ENCODE results near the gene PRKN.
A peak's percentile ranks its signal among the peaks of the same experiment; 100 is the strongest.

The PRKN gene

DNA sequence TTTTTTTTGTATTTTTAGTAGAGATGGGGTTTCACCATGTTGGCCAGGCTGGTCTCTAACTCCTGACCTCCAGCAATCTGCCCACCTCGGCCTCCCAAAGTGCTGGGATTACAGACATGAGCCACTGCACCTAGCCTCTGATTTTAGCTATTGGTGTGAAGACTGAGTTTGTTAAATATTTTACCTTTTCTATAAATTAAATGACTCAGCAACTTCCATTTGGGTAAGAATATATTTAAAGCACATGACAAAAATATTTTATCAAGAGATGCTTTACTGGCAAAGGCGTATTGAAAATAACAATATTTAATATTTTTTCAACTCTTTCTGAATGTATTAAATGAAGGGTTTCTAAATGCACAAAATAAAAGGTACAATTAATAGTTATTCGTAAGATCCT is 1295.0 kb downstream of the PRKN start:
- DNase-seq (ENCODE audit: low read depth, low spot score), result no peak
- no peak overlapping the region for H3K4me3 ChIP-seq (ENCODE audit: low read depth, low read length)
- in situ Hi-C loops (cut with HindIII; ENCODE audit: low sequenced_read_pairs), result no loop called here
- TF ChIP-seq, protein P1, sequence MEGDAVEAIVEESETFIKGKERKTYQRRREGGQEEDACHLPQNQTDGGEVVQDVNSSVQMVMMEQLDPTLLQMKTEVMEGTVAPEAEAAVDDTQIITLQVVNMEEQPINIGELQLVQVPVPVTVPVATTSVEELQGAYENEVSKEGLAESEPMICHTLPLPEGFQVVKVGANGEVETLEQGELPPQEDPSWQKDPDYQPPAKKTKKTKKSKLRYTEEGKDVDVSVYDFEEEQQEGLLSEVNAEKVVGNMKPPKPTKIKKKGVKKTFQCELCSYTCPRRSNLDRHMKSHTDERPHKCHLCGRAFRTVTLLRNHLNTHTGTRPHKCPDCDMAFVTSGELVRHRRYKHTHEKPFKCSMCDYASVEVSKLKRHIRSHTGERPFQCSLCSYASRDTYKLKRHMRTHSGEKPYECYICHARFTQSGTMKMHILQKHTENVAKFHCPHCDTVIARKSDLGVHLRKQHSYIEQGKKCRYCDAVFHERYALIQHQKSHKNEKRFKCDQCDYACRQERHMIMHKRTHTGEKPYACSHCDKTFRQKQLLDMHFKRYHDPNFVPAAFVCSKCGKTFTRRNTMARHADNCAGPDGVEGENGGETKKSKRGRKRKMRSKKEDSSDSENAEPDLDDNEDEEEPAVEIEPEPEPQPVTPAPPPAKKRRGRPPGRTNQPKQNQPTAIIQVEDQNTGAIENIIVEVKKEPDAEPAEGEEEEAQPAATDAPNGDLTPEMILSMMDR (IDR thresholded peaks at IDR 0.05; ENCODE audit: low read depth, low read length), result no peak

DNA sequence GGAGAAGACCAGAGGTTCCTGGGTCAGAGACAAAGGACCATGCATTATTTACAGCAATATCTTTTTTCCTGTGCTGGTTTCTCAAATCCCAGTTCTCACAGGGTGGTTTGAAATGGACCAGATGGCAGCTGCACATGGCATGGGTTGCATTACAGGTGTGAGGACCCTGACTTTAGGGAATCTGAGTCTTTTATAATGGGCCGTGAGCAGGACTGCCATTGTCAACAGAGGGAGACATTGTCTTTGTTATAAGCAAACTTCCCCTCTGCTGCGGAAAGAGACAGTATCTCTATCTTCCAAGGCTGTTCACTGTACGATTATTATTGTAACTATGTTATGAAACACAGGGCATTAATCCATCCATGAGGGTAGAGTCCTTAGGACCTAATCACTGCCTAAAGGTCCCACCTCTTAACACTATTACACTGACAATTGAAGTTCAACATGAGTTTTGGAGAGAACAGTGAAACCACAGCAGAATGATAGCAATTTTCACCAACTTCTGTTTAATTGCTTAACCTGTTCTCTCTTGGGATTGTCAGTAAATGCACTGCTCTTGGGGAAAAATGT is 1297.6 kb downstream of the PRKN start:
- no peak for DNase-seq (ENCODE audit: low read depth, low spot score)
- in situ Hi-C loops (cut with HindIII; ENCODE audit: low sequenced_read_pairs), result no loop called here
- H3K4me3 ChIP-seq (ENCODE audit: low read depth, low read length), result no peak overlapping the region
- TF ChIP-seq, protein P1 (IDR thresholded peaks at IDR 0.05; ENCODE audit: low read depth, low read length), result peak; percentile 40

DNA sequence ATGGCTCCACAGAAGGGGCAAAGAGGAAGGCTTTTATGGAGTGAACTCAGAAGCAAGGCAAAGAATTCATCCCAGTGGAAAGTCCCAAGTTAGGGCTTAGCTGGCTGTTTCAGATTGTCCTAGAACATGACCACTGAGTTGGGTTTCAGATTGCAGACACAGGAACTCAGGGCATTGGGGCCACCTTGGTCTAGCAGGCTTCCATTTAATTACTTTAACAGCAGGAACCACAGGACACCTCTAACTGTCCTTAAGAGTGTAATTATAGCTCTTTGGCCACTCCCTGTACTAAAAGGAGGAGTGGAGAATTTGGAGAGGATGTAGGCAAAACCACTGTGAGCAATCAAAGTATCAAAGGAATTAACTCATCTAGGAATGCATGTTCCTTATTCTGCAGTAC is 1303.1 kb downstream of the PRKN start:
- no peak for DNase-seq (ENCODE audit: low read depth, low spot score)
- in situ Hi-C loops (cut with HindIII; ENCODE audit: low sequenced_read_pairs), result no loop called here
- TF ChIP-seq, protein P1 (IDR thresholded peaks at IDR 0.05; ENCODE audit: low read depth, low read length), result no peak
- no peak overlapping the region for H3K4me3 ChIP-seq (ENCODE audit: low read depth, low read length)

DNA sequence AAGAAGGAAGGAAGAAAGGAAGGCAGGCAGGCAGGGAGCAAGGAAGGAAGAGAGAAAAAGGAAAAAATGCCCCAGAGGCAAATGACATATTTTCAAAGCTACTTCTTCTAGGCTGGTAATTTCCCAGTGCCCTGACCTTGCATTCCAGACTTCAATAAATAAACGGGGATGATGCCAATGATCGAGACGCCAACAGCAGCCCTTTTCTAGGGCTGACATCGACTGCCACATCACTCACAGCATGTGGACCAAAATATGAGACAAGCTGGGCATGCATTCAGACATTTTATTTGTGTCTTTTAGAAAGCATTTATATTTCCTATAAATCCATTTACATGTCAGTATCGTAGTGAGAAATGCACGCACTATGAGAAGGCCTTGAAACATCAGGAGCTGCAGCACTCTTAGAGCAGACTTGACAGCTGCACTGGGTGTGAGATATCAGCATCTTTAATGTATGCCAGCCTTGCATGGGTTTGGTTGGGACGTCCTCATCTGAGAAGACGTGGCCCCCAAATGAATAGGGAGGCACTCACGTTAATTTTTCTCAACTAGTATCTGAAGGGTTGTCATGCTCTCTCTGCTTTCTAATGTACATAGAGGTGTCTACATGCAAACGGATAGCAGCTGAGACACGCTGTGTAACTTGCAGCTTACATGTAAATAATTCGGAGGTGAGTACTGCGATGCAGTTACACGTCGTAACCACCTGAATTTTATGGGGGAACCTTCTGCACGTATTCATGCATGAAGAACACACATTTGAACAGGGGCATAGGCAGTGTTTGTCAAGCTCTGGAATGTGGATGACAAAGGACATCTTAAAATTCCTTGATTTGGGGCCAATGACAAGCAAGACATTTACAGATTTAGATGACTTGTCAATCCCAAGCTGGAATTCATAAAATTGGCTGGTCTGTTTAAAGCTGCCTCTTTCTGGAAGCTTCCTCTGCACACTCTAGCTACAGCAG is 1304.6 kb downstream of the PRKN start:
- in situ Hi-C loops (cut with HindIII; ENCODE audit: low sequenced_read_pairs), result no loop called here
- TF ChIP-seq, protein P1 (IDR thresholded peaks at IDR 0.05; ENCODE audit: low read depth, low read length), result no peak
- H3K4me3 ChIP-seq (ENCODE audit: low read depth, low read length), result no peak overlapping the region
- no peak for DNase-seq (ENCODE audit: low read depth, low spot score)

DNA sequence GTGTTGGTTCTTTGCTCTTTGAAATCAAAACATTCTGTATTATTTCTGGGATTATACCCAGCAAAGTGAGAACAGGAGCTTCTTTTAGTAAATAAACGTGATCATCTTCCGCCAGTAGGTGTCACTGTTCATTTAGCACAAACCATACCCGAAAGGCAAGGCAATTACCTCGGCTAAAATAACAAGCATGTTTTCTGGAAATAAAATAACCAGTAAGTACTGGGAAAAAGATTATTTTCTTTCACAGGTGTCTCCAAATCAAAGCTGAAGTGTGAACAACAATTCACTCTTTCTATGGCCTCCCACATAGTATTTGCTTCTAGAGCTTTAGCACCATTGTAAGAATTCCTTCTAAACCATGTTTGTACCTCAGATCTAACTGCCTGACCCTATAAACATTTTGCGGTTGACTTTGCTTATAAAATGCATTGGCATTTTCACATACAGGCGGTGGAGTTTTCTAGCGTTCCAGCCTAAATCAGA is 1309.1 kb downstream of the PRKN start:
- in situ Hi-C loops (cut with HindIII; ENCODE audit: low sequenced_read_pairs), result no loop called here
- TF ChIP-seq, protein P1 (IDR thresholded peaks at IDR 0.05; ENCODE audit: low read depth, low read length), result peak; percentile 59
- peak; percentile 95 for DNase-seq (ENCODE audit: low read depth, low spot score)
- H3K4me3 ChIP-seq (ENCODE audit: low read depth, low read length), result no peak overlapping the region

DNA sequence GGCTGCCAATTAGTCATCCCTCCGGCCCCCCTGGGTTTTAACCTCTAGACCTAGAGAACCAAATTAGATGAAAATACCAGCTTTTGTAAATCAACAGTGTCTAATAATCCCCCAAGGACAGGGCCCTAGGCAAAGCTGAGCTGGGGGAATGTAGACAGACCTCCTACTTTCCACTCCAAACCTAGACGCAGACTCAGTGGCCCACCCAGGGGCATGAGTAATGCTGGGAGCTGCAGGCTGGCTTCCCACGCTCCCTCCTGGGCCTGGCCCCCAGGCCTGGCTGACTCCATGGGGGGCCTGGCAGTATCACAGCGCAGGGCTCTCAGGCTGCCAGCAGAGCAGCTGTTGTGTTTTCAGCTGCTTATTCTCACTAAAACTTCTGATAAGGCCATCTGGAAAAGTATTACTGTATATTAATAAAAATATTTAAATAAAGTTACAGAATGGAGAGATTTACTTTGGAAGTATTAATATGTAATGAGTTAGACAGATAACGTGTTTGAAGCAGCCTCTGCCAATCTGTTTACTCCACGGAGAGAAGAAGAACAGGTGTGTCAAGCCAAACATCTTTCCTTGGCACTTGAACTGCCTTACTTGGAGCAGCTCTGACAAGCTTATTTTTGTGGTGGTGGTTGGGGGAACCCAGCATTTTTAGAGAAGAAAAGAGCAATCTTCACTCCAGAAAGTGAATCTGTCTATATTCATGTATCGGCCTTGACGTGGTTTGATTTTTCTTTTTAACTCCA is 1309.7 kb downstream of the PRKN start:
- peak; percentile 98 for DNase-seq (ENCODE audit: low read depth, low spot score)
- in situ Hi-C loops (cut with HindIII; ENCODE audit: low sequenced_read_pairs), result no loop called here
- H3K4me3 ChIP-seq (ENCODE audit: low read depth, low read length), result no peak overlapping the region
- TF ChIP-seq, protein P1 (IDR thresholded peaks at IDR 0.05; ENCODE audit: low read depth, low read length), result no peak

Measured in astrocyte of the spinal cord (primary cell).